Mesendoderm (in vitro differentiated cells): Measurements from ENCODE around the gene OSBPL5.

Source experiments
- DNase-seq: peaks from one replicate; pipeline ENCODE4 v3.0.0; 2013
- H2AK5ac ChIP-seq: 2 replicates; pipeline ENCODE4 v1.6.1; 2013; ENCODE audit warnings: low read length, inconsistent platforms
- H2BK120ac ChIP-seq: 2 replicates; pipeline ENCODE4 v1.6.1; 2013; ENCODE audit warnings: low read depth, mild to moderate bottlenecking, low read length, moderate library complexity, mixed read lengths
- H2BK15ac ChIP-seq: replicated peaks from 2 replicates; pipeline ENCODE4 v1.6.1; 2013; ENCODE audit warnings: low read depth, mild to moderate bottlenecking, moderate library complexity
- H2BK5ac ChIP-seq: 2 replicates; pipeline ENCODE4 v1.6.1; 2013; ENCODE audit warnings: low read length, inconsistent platforms
- H3K18ac ChIP-seq: 2 replicates; pipeline ENCODE4 v1.6.1; 2013; ENCODE audit warnings: mild to moderate bottlenecking, low read length, mixed read lengths
- H3K23ac ChIP-seq: one replicate; pipeline ENCODE4 v1.6.1; 2013; ENCODE audit warnings: low read length
- H3K27ac ChIP-seq: 2 replicates; pipeline ENCODE4 v1.5.1; 2013; ENCODE audit warnings: low read depth, mild to moderate bottlenecking, inconsistent platforms, low read length, moderate library complexity
- H3K27me3 ChIP-seq: 2 replicates; pipeline ENCODE4 v1.6.1; 2013; ENCODE audit warnings: low read length, control low read depth, mild to moderate bottlenecking, inconsistent platforms; ENCODE audit not compliant: insufficient read depth, poor library complexity
- H3K36me3 ChIP-seq: 2 replicates; pipeline ENCODE4 v1.6.1; 2013; ENCODE audit warnings: low read length, inconsistent platforms; ENCODE audit not compliant: control insufficient read depth, insufficient read depth
- H3K4ac ChIP-seq: one replicate; pipeline ENCODE4 v1.6.1; 2013; ENCODE audit warnings: low read depth, mild to moderate bottlenecking, low read length, moderate library complexity
- H3K4me1 ChIP-seq: 2 replicates; pipeline ENCODE4 v1.6.1; 2013; ENCODE audit warnings: low read depth, low read length, inconsistent platforms; ENCODE audit not compliant: control insufficient read depth
- H3K4me2 ChIP-seq: 2 replicates; pipeline ENCODE4 v1.6.1; 2013; ENCODE audit warnings: low read length
- H3K4me3 ChIP-seq: 2 replicates; pipeline ENCODE4 v1.5.1; 2013; ENCODE audit warnings: mild to moderate bottlenecking, low read length
- H3K56ac ChIP-seq: one replicate; pipeline ENCODE4 v1.6.1; 2013; ENCODE audit warnings: low read length
- H3K79me1 ChIP-seq: 2 replicates; pipeline ENCODE4 v1.6.1; 2013; ENCODE audit warnings: low read length, inconsistent platforms
- H3K79me2 ChIP-seq: 2 replicates; pipeline ENCODE4 v1.6.1; 2013; ENCODE audit warnings: mild to moderate bottlenecking, low read length; ENCODE audit not compliant: control insufficient read depth, insufficient read depth
- H3K9ac ChIP-seq: 2 replicates; pipeline ENCODE4 v1.6.1; 2013; ENCODE audit warnings: low read length, inconsistent platforms
- H4K5ac ChIP-seq: one replicate; pipeline ENCODE4 v1.6.1; 2013; ENCODE audit warnings: low read length
- H4K8ac ChIP-seq: one replicate; pipeline ENCODE4 v1.6.1; 2013; ENCODE audit warnings: low read depth, mild to moderate bottlenecking, control low read depth, low read length, moderate library complexity
- WGBS: extraction: QIAGEN DNeasy Blood & Tissue Kit; methylation state at CpG from one replicate; pipeline ENCODE4 v1.1.7; 2013; ENCODE audit warnings: low lambda C conversion rate, missing lambda C conversion rate; ENCODE audit not compliant: insufficient coverage; ENCODE audit errors: extremely low coverage; 5-methylcytosine and 5-hydroxymethylcytosine counted together

The OSBPL5 gene

GRCh38 chr11:3147626-3148025, 17.5 kb downstream of the OSBPL5 start:
- no peaks in the 10 kb centered on the region for H3K27me3 ChIP-seq
- H3K4me2 ChIP-seq, result no peak overlapping the region

GRCh38 chr11:3147257-3147619, 17.9 kb downstream of the OSBPL5 start:
- H3K18ac ChIP-seq, result no peak overlapping the region
- no CpG with 5 or more reads among the region's 17 CpGs for WGBS
- no peak overlapping the region for H3K4ac ChIP-seq
- H3K36me3 ChIP-seq, result no peaks in the 10 kb centered on the region
- no peak overlapping the region for H4K8ac ChIP-seq
- H2AK5ac ChIP-seq, result no peak overlapping the region
- no peak overlapping the region for H4K5ac ChIP-seq
- no peak overlapping the region for H2BK120ac ChIP-seq
- no peak for DNase-seq
- H2BK15ac ChIP-seq, result no peak overlapping the region
- no peaks in the 10 kb centered on the region for H3K27me3 ChIP-seq
- H3K56ac ChIP-seq, result no peak overlapping the region
- H3K4me3 ChIP-seq, result no peak overlapping the region
- no peak overlapping the region for H3K27ac ChIP-seq
- H3K4me1 ChIP-seq, result peaks cover 4% of the 10 kb centered on the region
- H3K9ac ChIP-seq, result no peak overlapping the region
- H2BK5ac ChIP-seq, result no peak overlapping the region
- H3K23ac ChIP-seq, result no peak overlapping the region
- no peak overlapping the region for H3K4me2 ChIP-seq
- no peaks in the 10 kb centered on the region for H3K79me2 ChIP-seq
- H3K79me1 ChIP-seq, result peaks cover 2% of the 10 kb centered on the region

More at GRCh38 chr11:3147626-3148025, 17.5 kb downstream of the OSBPL5 start:
- Histone ChIP-seq H3K56ac (no peak overlapping the region), H3K18ac (no peak overlapping the region), H3K36me3 (no peaks in the 10 kb centered on the region), H2BK120ac (no peak overlapping the region), H3K27ac (no peak overlapping the region), H4K5ac (no peak overlapping the region), H3K79me2 (no peaks in the 10 kb centered on the region), H3K9ac (no peak overlapping the region), H3K4me3 (no peak overlapping the region), H3K4me1 (peaks cover 4% of the 10 kb centered on the region), H3K4ac (no peak overlapping the region), H3K23ac (no peak overlapping the region), H2BK5ac (no peak overlapping the region), H2AK5ac (no peak overlapping the region), H4K8ac (no peak overlapping the region), H3K79me1 (peaks cover 2% of the 10 kb centered on the region), H2BK15ac (no peak overlapping the region)
- no peak for DNase-seq
- WGBS, result no CpG with 5 or more reads among the region's 21 CpGs

DNA sequence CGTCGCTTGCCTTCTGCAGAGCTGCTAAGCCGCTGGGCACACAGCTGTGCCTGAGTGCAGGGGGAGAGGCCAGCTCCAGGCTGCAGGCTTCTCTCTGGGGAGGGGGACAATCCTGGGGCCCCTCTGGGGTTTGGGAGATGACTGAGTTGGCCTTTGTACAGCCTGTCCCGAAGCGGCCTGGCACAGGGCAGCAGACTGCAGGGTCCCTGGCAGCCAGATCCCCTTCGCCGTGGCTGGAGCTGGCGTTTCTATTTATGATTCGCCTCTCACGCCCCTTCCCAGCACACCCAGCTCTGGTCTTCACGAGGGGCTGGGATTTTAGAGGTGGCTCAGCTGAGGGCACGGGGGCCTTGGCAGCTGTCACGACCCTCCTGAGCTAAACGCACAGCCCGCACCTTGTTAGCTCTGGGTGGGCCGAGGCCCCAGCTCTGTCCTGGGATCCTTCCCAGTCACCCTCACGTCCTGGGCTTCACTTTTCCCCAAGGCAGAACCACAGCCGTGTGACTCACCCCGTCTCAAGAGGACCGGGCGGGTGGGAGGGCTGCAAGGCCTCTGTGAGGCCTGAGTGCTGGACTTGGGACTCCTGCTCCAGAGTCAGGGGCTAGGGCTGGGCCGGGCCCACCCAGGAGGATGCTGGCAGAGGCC, 18.4 kb downstream of the OSBPL5 start:
- no CpG with 5 or more reads among the region's 22 CpGs for WGBS
- H3K27ac ChIP-seq, result no peak overlapping the region
- DNase-seq, result no peak

DNA sequence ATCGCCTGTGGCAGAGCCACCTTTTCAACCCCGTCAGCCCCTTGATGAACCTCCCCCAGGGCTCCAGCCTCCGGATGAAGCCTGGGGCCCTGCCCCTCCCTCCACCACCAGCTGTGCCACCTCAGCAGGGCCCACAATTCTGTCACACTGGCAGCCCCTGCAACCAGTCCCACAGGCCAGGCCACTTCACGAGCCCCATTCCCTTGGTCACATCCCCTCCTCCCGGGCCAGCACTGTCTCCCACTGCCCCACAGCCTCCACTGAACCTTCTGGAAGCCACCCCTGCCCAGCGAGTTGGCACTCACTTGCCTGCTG, 19.9 kb downstream of the OSBPL5 start:
- no peak overlapping the region for H2AK5ac ChIP-seq
- H3K4me2 ChIP-seq, result no peak overlapping the region
- no peaks in the 10 kb centered on the region for H3K36me3 ChIP-seq
- no peak for DNase-seq
- WGBS, result no CpG with 5 or more reads among the region's 6 CpGs
- no peak overlapping the region for H3K23ac ChIP-seq
- no peaks in the 10 kb centered on the region for H3K27me3 ChIP-seq
- H3K27ac ChIP-seq, result no peak overlapping the region
- no peak overlapping the region for H3K4me3 ChIP-seq
- no peak overlapping the region for H3K9ac ChIP-seq
- H3K4ac ChIP-seq, result no peak overlapping the region
- H3K18ac ChIP-seq, result no peak overlapping the region
- H4K5ac ChIP-seq, result no peak overlapping the region
- peaks cover 2% of the 10 kb centered on the region for H3K79me1 ChIP-seq
- peaks cover 4% of the 10 kb centered on the region for H3K4me1 ChIP-seq
- H2BK15ac ChIP-seq, result no peak overlapping the region
- no peaks in the 10 kb centered on the region for H3K79me2 ChIP-seq
- no peak overlapping the region for H2BK120ac ChIP-seq
- H4K8ac ChIP-seq, result no peak overlapping the region
- no peak overlapping the region for H2BK5ac ChIP-seq
- H3K56ac ChIP-seq, result no peak overlapping the region

More for the DNA sequence above, 18.4 kb downstream of the OSBPL5 start:
- Histone ChIP-seq H3K27me3 (no peaks in the 10 kb centered on the region), H3K79me1 (peaks cover 2% of the 10 kb centered on the region), H4K5ac (no peak overlapping the region), H3K79me2 (no peaks in the 10 kb centered on the region), H2BK5ac (no peak overlapping the region), H2BK15ac (no peak overlapping the region), H4K8ac (no peak overlapping the region), H3K36me3 (no peaks in the 10 kb centered on the region), H2AK5ac (no peak overlapping the region), H3K23ac (no peak overlapping the region), H3K4me2 (no peak overlapping the region), H3K4me3 (no peak overlapping the region), H3K56ac (no peak overlapping the region), H3K9ac (no peak overlapping the region), H3K4me1 (peaks cover 4% of the 10 kb centered on the region), H2BK120ac (no peak overlapping the region), H3K18ac (no peak overlapping the region), H3K4ac (no peak overlapping the region)

DNA sequence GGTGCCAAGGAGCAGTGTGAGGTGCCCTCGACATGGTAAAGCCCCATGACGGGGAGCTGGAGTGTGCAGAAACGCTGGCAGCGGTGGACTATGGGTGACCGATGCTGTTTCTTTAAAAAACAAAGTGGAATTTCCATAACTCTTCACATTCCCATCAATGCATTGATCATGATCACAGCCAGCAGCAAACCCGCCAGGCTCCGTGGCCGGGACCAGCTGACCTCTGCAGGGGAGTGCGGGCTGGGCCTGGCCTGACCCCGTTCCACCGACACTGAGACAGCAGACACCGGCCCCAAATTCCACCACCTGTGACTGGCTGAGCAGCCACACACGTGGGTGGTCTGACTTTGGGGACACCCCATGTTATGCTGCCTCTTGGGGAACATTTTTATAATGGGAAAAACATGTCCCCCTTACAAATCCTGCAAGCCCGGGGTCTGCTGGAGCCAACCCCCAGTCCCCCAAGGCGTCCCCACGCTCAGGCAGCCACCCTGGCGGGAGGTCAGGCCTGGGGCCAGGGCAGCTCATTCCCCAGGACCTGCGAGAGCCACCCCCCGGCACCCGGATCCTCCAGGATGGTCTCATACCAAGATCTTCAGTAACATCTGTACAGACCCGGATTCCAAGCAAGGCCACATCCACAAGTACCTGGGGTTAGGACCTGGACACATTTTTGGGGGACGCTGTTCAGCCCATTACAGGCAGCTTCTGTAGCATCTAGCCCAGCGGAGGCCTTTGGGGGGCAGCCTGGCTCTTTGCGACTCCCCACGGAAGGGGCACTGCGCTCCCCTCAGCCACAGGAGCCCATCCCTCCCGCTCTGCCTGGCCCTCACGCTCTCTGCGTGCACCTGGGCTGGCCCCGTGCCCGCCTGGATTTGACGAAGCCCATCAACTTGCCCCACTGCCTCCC, 20.6 kb downstream of the OSBPL5 start:
- H2BK5ac ChIP-seq, result no peak overlapping the region
- H2BK120ac ChIP-seq, result no peak overlapping the region
- H3K27ac ChIP-seq, result no peak overlapping the region
- H3K23ac ChIP-seq, result no peak overlapping the region
- H4K5ac ChIP-seq, result no peak overlapping the region
- no peaks in the 10 kb centered on the region for H3K79me2 ChIP-seq
- H3K4me2 ChIP-seq, result no peak overlapping the region
- H2AK5ac ChIP-seq, result no peak overlapping the region
- H3K36me3 ChIP-seq, result no peaks in the 10 kb centered on the region
- no peak overlapping the region for H3K56ac ChIP-seq
- no peak overlapping the region for H4K8ac ChIP-seq
- no peak overlapping the region for H3K9ac ChIP-seq
- H3K18ac ChIP-seq, result no peak overlapping the region
- no peaks in the 10 kb centered on the region for H3K79me1 ChIP-seq
- whole genome bisulfite sequencing, result no CpG with 5 or more reads among the region's 32 CpGs
- no peak overlapping the region for H3K4me3 ChIP-seq
- DNase-seq, result no peak
- no peak overlapping the region for H2BK15ac ChIP-seq
- H3K4ac ChIP-seq, result no peak overlapping the region
- H3K27me3 ChIP-seq, result no peaks in the 10 kb centered on the region
- H3K4me1 ChIP-seq, result peaks cover 4% of the 10 kb centered on the region
